Mesenchymal stem cell (in vitro differentiated cells and primary cell): ENCODE measurements around the gene IGSF9.
"Not testable (repeated sequence)": the region's sequence is repeated elsewhere in the genome, so short reads cannot be mapped to it uniquely, and the experiment has no call there.

Experiments used
- DNase-seq: peaks from one replicate; pipeline ENCODE4 v3.0.0-alpha.2; 2013
- H2AFZ ChIP-seq: one replicate; pipeline ENCODE4 v1.6.1; 2013; ENCODE audit warnings: low read depth, mild to moderate bottlenecking, control low read depth, inconsistent platforms, low read length, moderate library complexity
- H2AK5ac ChIP-seq: 2 replicates; pipeline ENCODE4 v1.6.1; 2013; ENCODE audit warnings: low read length, moderate library complexity, mild to moderate bottlenecking, inconsistent platforms; ENCODE audit not compliant: severe bottlenecking
- H2BK120ac ChIP-seq: one replicate; pipeline ENCODE4 v1.6.1; 2013; ENCODE audit warnings: low read depth, mild to moderate bottlenecking, inconsistent platforms, low read length, moderate library complexity
- H2BK12ac ChIP-seq, 2 experiments: one replicate each; pipeline ENCODE4 v1.6.1; 2013; ENCODE audit warnings: inconsistent platforms in 2 of 2, low read length in 2 of 2, mild to moderate bottlenecking in 2 of 2, moderate library complexity in 2 of 2, control low read depth in 1 of 2
- H2BK15ac ChIP-seq: one replicate; pipeline ENCODE4 v1.6.1; 2013; ENCODE audit warnings: mild to moderate bottlenecking, low read depth, inconsistent platforms; ENCODE audit not compliant: poor library complexity, severe bottlenecking
- H2BK5ac ChIP-seq: 2 replicates; pipeline ENCODE4 v1.6.1; 2013; ENCODE audit warnings: low read depth, mild to moderate bottlenecking, low read length, control low read depth, inconsistent platforms; ENCODE audit not compliant: poor library complexity, severe bottlenecking
- H3K14ac ChIP-seq, 2 experiments: one replicate each; pipeline ENCODE4 v1.6.1; 2013; ENCODE audit warnings: inconsistent platforms in 2 of 2, low read length in 2 of 2, control low read depth in 1 of 2, mild to moderate bottlenecking in 1 of 2, moderate library complexity in 1 of 2
- H3K18ac ChIP-seq, 2 experiments: one replicate each; pipeline ENCODE4 v1.6.1; 2013; ENCODE audit warnings: inconsistent platforms in 2 of 2, low read length in 2 of 2, control low read depth in 1 of 2, low read depth in 1 of 2, mild to moderate bottlenecking in 1 of 2
- H3K23ac ChIP-seq, 2 experiments: one replicate each; pipeline ENCODE4 v1.6.1; 2013; ENCODE audit warnings: inconsistent platforms in 2 of 2, low read length in 2 of 2, mild to moderate bottlenecking in 2 of 2, moderate library complexity in 2 of 2, control low read depth in 1 of 2
- H3K27ac ChIP-seq: 2 replicates; pipeline ENCODE4 v1.5.1; 2013; ENCODE audit warnings: mild to moderate bottlenecking, moderate library complexity, low read length, control low read depth, inconsistent platforms; ENCODE audit not compliant: poor library complexity, severe bottlenecking
- H3K27me3 ChIP-seq, 2 experiments: 2 replicates each; pipeline versions ENCODE4 v1.6.1 to v1.7.0; 2013; ENCODE audit warnings: low read length in 2 of 2, mild to moderate bottlenecking in 2 of 2, moderate library complexity in 2 of 2, control low read depth in 1 of 2, inconsistent platforms in 1 of 2; ENCODE audit not compliant: control insufficient read depth in 1 of 2, insufficient read depth in 1 of 2
- H3K36me3 ChIP-seq, 2 experiments: 2 replicates each; pipeline versions ENCODE4 v1.6.1 to v1.7.0; 2013; ENCODE audit warnings: low read length in 2 of 2, control low read depth in 1 of 2, inconsistent platforms in 1 of 2, low read depth in 1 of 2, mild to moderate bottlenecking in 1 of 2; ENCODE audit not compliant: insufficient read depth in 2 of 2, control insufficient read depth in 1 of 2
- H3K4ac ChIP-seq, 2 experiments: one replicate each; pipeline ENCODE4 v1.6.1; 2013; ENCODE audit warnings: inconsistent platforms in 2 of 2, low read length in 2 of 2, mild to moderate bottlenecking in 2 of 2, moderate library complexity in 2 of 2, control low read depth in 1 of 2, low read depth in 1 of 2
- H3K4me1 ChIP-seq: 2 replicates; pipeline ENCODE4 v1.6.1; 2013; ENCODE audit warnings: low read depth, low read length, control low read depth; ENCODE audit not compliant: control insufficient read depth, insufficient read depth
- H3K4me2 ChIP-seq: 2 replicates; pipeline ENCODE4 v1.6.1; 2013; ENCODE audit warnings: low read length, mild to moderate bottlenecking, inconsistent platforms; ENCODE audit not compliant: poor library complexity, severe bottlenecking
- H3K4me3 ChIP-seq, 2 experiments: 2 replicates each; pipeline versions ENCODE4 v1.5.1 to v1.7.0; 2013; ENCODE audit warnings: low read length in 2 of 2, mild to moderate bottlenecking in 2 of 2, control low read depth in 1 of 2, low read depth in 1 of 2; ENCODE audit not compliant: insufficient read depth in 1 of 2
- H3K79me1 ChIP-seq: replicated peaks from 2 replicates; pipeline ENCODE4 v1.6.1; 2013; ENCODE audit warnings: mild to moderate bottlenecking, control low read depth, low read length, inconsistent platforms; ENCODE audit not compliant: poor library complexity, severe bottlenecking
- H3K9ac ChIP-seq: 2 replicates; pipeline ENCODE4 v1.7.0; 2013; ENCODE audit warnings: mild to moderate bottlenecking, low read length, moderate library complexity
- H3K9me3 ChIP-seq: 2 replicates; pipeline ENCODE4 v1.7.0; 2013; ENCODE audit warnings: mild to moderate bottlenecking, low read length; ENCODE audit not compliant: control insufficient read depth
- H4K8ac ChIP-seq: one replicate; pipeline ENCODE4 v1.6.1; 2013; ENCODE audit warnings: inconsistent platforms, mild to moderate bottlenecking, low read length, moderate library complexity
- H4K91ac ChIP-seq: one replicate; pipeline ENCODE4 v1.6.1; 2013; ENCODE audit warnings: mild to moderate bottlenecking, low read length, inconsistent platforms
- whole genome bisulfite sequencing: methylation state at CpG from one replicate; pipeline ENCODE4 v1.1.7; 2013; ENCODE audit warnings: mixed read lengths; 5-methylcytosine and 5-hydroxymethylcytosine counted together

The IGSF9 gene

GRCh38 chr1:159902541-159902940 is 42.9 kb downstream of the IGSF9 start:
- Histone ChIP-seq H2BK120ac (no peak overlapping the region), H3K14ac (no peak overlapping the region), H3K4ac (no peak overlapping the region), H3K18ac (no peak overlapping the region), H3K4me1 (peaks cover 12% of the 10 kb centered on the region), H3K9ac (no peak overlapping the region), H2AFZ (no peak overlapping the region), H4K8ac (no peak overlapping the region), H3K23ac (no peak overlapping the region), H3K9me3 (peaks cover 7% of the 10 kb centered on the region), H2AK5ac (no peak overlapping the region), H3K4me3 (no peak overlapping the region), H2BK12ac (no peak overlapping the region), H2BK5ac (no peak overlapping the region), H3K27me3 (peaks cover 0 to 4% of the 10 kb centered on the region in 2 experiments), H3K27ac (no peak overlapping the region), H3K4me2 (no peak overlapping the region), H3K36me3 (no peaks in the 10 kb centered on the region), H4K91ac (no peak overlapping the region), H2BK15ac (no peak overlapping the region), H3K79me1 (no peaks in the 10 kb centered on the region)
- DNase-seq = no peak
- WGBS = 96% methylated on average over 3 of the region's 3 CpGs

GRCh38 chr1:159900755-159901360 is 44.6 kb downstream of the IGSF9 start:
- H2BK120ac ChIP-seq = peak overlapping the region; percentile 12
- H2AFZ ChIP-seq = no peak overlapping the region
- no peak overlapping the region for H3K27ac ChIP-seq
- no peak overlapping the region for H3K18ac ChIP-seq
- H3K14ac ChIP-seq = no peak overlapping the region
- WGBS = 66% methylated on average over 2 of the region's 2 CpGs
- no peak overlapping the region for H2BK12ac ChIP-seq
- H3K4ac ChIP-seq = peak overlapping the region in 1 of 2 experiments; percentile 24
- H4K91ac ChIP-seq = no peak overlapping the region
- DNase-seq = peak; percentile 43
- no peak overlapping the region for H3K23ac ChIP-seq
- peak overlapping the region; percentile 64 for H3K9ac ChIP-seq
- H2BK5ac ChIP-seq = no peak overlapping the region
- no peaks in the 10 kb centered on the region for H3K36me3 ChIP-seq
- no peak overlapping the region for H3K4me3 ChIP-seq
- no peak overlapping the region for H2AK5ac ChIP-seq
- no peak overlapping the region for H4K8ac ChIP-seq
- H3K9me3 ChIP-seq = peaks cover 7% of the 10 kb centered on the region
- no peak overlapping the region for H3K4me2 ChIP-seq
- H3K4me1 ChIP-seq = peaks cover 12% of the 10 kb centered on the region
- H2BK15ac ChIP-seq = no peak overlapping the region
- peaks cover 0 to 4% of the 10 kb centered on the region in 2 experiments for H3K27me3 ChIP-seq
- H3K79me1 ChIP-seq = no peaks in the 10 kb centered on the region

GRCh38 chr1:159900086-159900680 is 45.2 kb downstream of the IGSF9 start, which contains the start of gene CFAP45:
TSS of gene CFAP45 (minus strand) at chr1:159900165. CDS start at chr1:159900098, 67 bp downstream.
- Histone ChIP-seq H3K18ac (peak within 1 kb of the TSS; percentile 43 to 66), H3K4me2 (peak within 1 kb of the TSS; percentile 48), H3K27ac (no peak within 1 kb of the TSS), H3K4me3 (no peak within 1 kb of the TSS), H3K4me1 (peaks cover 12% of the 10 kb centered on the region), H4K91ac (peak within 1 kb of the TSS; percentile 53), H2BK12ac (peak within 1 kb of the TSS in 1 of 2 experiments; percentile 83), H3K9me3 (peaks cover 7% of the 10 kb centered on the region), H2BK5ac (no peak within 1 kb of the TSS), H3K4ac (peak within 1 kb of the TSS in 1 of 2 experiments; percentile 48), H2AK5ac (no peak within 1 kb of the TSS), H4K8ac (peak within 1 kb of the TSS; percentile 85), H2BK120ac (peak within 1 kb of the TSS; percentile 42), H3K9ac (peak within 1 kb of the TSS; percentile 64), H2BK15ac (peak within 1 kb of the TSS; percentile 78), H3K27me3 (peaks cover 0 to 4% of the 10 kb centered on the region in 2 experiments), H3K14ac (peak within 1 kb of the TSS in 1 of 2 experiments; percentile 57), H3K36me3 (no peaks in the 10 kb centered on the region), H2AFZ (no peak within 1 kb of the TSS), H3K23ac (no peak within 1 kb of the TSS), H3K79me1 (no peaks in the 10 kb centered on the region)
- WGBS = 5% methylated on average over 30 of the region's 30 CpGs
- DNase-seq = peak; percentile 93

- 94% methylated on average over 15 of the region's 15 CpGs for WGBS
- H3K9ac ChIP-seq = peak overlapping the region; percentile 63
These were observed 45.8 kb downstream of the IGSF9 start for GRCh38 chr1:159899634-159900033.

More at GRCh38 chr1:159899634-159900033, 45.8 kb downstream of the IGSF9 start:
- not testable (repeated sequence) for H3K27me3 ChIP-seq, DNase-seq, H3K79me1 ChIP-seq, H3K23ac ChIP-seq, H3K9me3 ChIP-seq, H3K4ac ChIP-seq, H2BK5ac ChIP-seq, H3K27ac ChIP-seq, H3K36me3 ChIP-seq, H3K4me3 ChIP-seq, H2BK120ac ChIP-seq, H2AFZ ChIP-seq, H4K8ac ChIP-seq, H2AK5ac ChIP-seq
- Histone ChIP-seq H3K4me1 (peaks cover 12% of the 10 kb centered on the region), H3K4me2 (peak overlapping the region; percentile 48), H3K18ac (peak overlapping the region; percentile 35 to 43), H3K14ac (peak overlapping the region in 1 of 2 experiments; percentile 49), H2BK15ac (peak overlapping the region; percentile 78), H4K91ac (peak overlapping the region; percentile 53), H2BK12ac (peak overlapping the region in 1 of 2 experiments; percentile 71)
